Gastroesophageal sphincter (tissue), 4 donors: ENCODE results near the gene CD6. TPM values are rescaled to one million over a fixed set of nuclear protein-coding genes. Genes with fewer than 3 reads are reported as not detected.
"Not testable (repeated sequence)": the region's sequence is repeated elsewhere in the genome, so short reads cannot be mapped to it uniquely, and the experiment has no call there.

ENCODE experiments used
- ATAC-seq: fragments of 150-250 bp; one replicate; pipeline ENCODE4 v1.9.1; 2016; ENCODE audit warnings: mild to moderate bottlenecking, moderate library complexity
- H3K27ac ChIP-seq, 4 donors: fragments of 200-600 bp; sonication (generic) in 3 of 4; 1 replicate in 3 of 4; 2 replicates in 1 of 4; pipeline ENCODE4 v1.5.1; 2016 to 2019
- H3K27me3 ChIP-seq: fragments of 200-600 bp; sonication (generic); one replicate; pipeline ENCODE4 v1.5.1; 2019
- H3K36me3 ChIP-seq, 2 donors: fragments of 200-600 bp; sonication (generic); one replicate each; pipeline ENCODE4 v1.5.1; 2019; ENCODE audit warnings: control low read depth in 1 of 2
- H3K4me1 ChIP-seq, 3 donors: fragments of 200-600 bp; sonication (generic); 1 replicate in 2 of 3; 2 replicates in 1 of 3; pipeline ENCODE4 v1.5.1; 2016 to 2019; ENCODE audit warnings: control low read depth in 2 of 3
- H3K4me3 ChIP-seq, 2 donors: fragments of 200-600 bp; sonication (generic); one replicate each; pipeline ENCODE4 v1.5.1; 2019; ENCODE audit warnings: mild to moderate bottlenecking in 1 of 2, moderate library complexity in 1 of 2
- H3K9me3 ChIP-seq, 3 donors: fragments of 200-600 bp; sonication (generic); one replicate each; pipeline ENCODE4 v1.5.1; 2017 to 2019; ENCODE audit warnings: control low read depth in 2 of 3
- CTCF ChIP-seq, 4 experiments: fragments of 200-600 bp in 2 of 4; fragments of 450-650 bp in 2 of 4; sonication (generic) in 1 of 4; IDR thresholded peaks; one replicate each; pipeline ENCODE4 v1.5.1; 2017 to 2019; ENCODE audit warnings: antibody characterized with exemption in 4 of 4, mild to moderate bottlenecking in 2 of 4, moderate library complexity in 2 of 4
- EP300 ChIP-seq: sonication (generic); formaldehyde crosslinking; IDR thresholded peaks from one replicate; pipeline ENCODE4 v1.6.1; 2017; ENCODE audit warnings: antibody characterized with exemption, mild to moderate bottlenecking
- POLR2A ChIP-seq, 2 donors: fragments of 450-650 bp; IDR thresholded peaks; one replicate each; pipeline ENCODE4 v1.6.1; 2017; ENCODE audit warnings: antibody characterized with exemption in 2 of 2, mild to moderate bottlenecking in 2 of 2, moderate library complexity in 1 of 2
- POLR2AphosphoS5 ChIP-seq: sonication (generic); formaldehyde crosslinking; IDR thresholded peaks from one replicate; pipeline ENCODE4 v1.6.1; 2017; ENCODE audit warnings: antibody characterized with exemption
- WGBS, 2 donors: methylation state at CpG; one replicate each; pipeline ENCODE4 v1.1.5; 2018; ENCODE audit warnings: low coverage in 1 of 2; 5-methylcytosine and 5-hydroxymethylcytosine counted together
- total RNA-seq, 4 donors: library from RNA; depleted of rRNA; stranded (reverse); fragments of >200 nt; gene quantifications; one replicate each; pipeline ENCODE4 v1.1.0, GENCODE V29; 2016

CD6 gene
- total RNA-seq, 4 donors from 2014 or later, result 0.15 to 2.7 (median 0.35) TPM; not detected in 1

- Histone ChIP-seq H3K27me3 (no peaks in the 10 kb centered on the region), H3K4me1 (no peaks in the 10 kb centered on the region), H3K4me3 (no peak overlapping the region), H3K9me3 (no peaks in the 10 kb centered on the region), H3K36me3 (no peaks in the 10 kb centered on the region), H3K27ac (no peak overlapping the region)
- WGBS, 2 donors, result 88 to 97% methylated on average over 5 to 8 of the region's 14 CpGs
- ATAC-seq, result no peak
- TF ChIP-seq EP300 (no peak), CTCF (IDR thresholded peaks at IDR 0.05) (no peak), POLR2A (IDR thresholded peaks at IDR 0.05) (no peak)
Observed at GRCh38 chr11:61058583-61059259, 87.2 kb downstream of the CD6 start.

GRCh38 chr11:61059260-61059752, 87.8 kb downstream of the CD6 start:
- no peak for ATAC-seq
- 72 to 92% methylated on average over 6 to 8 of the region's 8 CpGs for WGBS, 2 donors

GRCh38 chr11:61061081-61061826, 89.8 kb downstream of the CD6 start:
- 63 to 74% methylated on average over 11 to 12 of the region's 13 CpGs for WGBS, 2 donors
- ATAC-seq, result no peak

More at GRCh38 chr11:61059260-61059752, 87.8 kb downstream of the CD6 start:
- Histone ChIP-seq H3K9me3 (no peaks in the 10 kb centered on the region), H3K4me3 (no peak overlapping the region), H3K27ac (no peak overlapping the region), H3K36me3 (no peaks in the 10 kb centered on the region), H3K27me3 (no peaks in the 10 kb centered on the region), H3K4me1 (no peaks in the 10 kb centered on the region)
- TF ChIP-seq POLR2AphosphoS5 (no peak), EP300 (no peak), POLR2A (IDR thresholded peaks at IDR 0.05) (no peak), CTCF (IDR thresholded peaks at IDR 0.05) (no peak)

GRCh38 chr11:61062181-61062930, 90.9 kb downstream of the CD6 start:
- no peak for ATAC-seq
- no peaks in the 10 kb centered on the region for H3K9me3 ChIP-seq
- no peaks in the 10 kb centered on the region for H3K36me3 ChIP-seq
- H3K27me3 ChIP-seq, result no peaks in the 10 kb centered on the region
- H3K4me1 ChIP-seq, result no peaks in the 10 kb centered on the region
- no peak for TF ChIP-seq CTCF (IDR thresholded peaks at IDR 0.05)
- no peak for TF ChIP-seq POLR2A (IDR thresholded peaks at IDR 0.05)
- TF ChIP-seq EP300, result no peak
- TF ChIP-seq POLR2AphosphoS5, result no peak
- 75 to 89% methylated on average over 4 to 9 of the region's 9 CpGs for WGBS, 2 donors
- no peak overlapping the region for H3K27ac ChIP-seq
- H3K4me3 ChIP-seq, result no peak overlapping the region

More at GRCh38 chr11:61061081-61061826, 89.8 kb downstream of the CD6 start:
- H3K36me3 ChIP-seq, result no peaks in the 10 kb centered on the region
- no peaks in the 10 kb centered on the region for H3K9me3 ChIP-seq
- no peak overlapping the region for H3K27ac ChIP-seq
- TF ChIP-seq CTCF (IDR thresholded peaks at IDR 0.05) (no peak), EP300 (no peak), POLR2AphosphoS5 (no peak), POLR2A (IDR thresholded peaks at IDR 0.05) (no peak)
- H3K27me3 ChIP-seq, result no peaks in the 10 kb centered on the region
- H3K4me3 ChIP-seq, result no peak overlapping the region
- no peaks in the 10 kb centered on the region for H3K4me1 ChIP-seq

GRCh38 chr11:61065236-61065635, 93.8 kb downstream of the CD6 start:
- H3K4me3 ChIP-seq, H3K4me1 ChIP-seq, H3K27me3 ChIP-seq, H3K27ac ChIP-seq, H3K9me3 ChIP-seq, H3K36me3 ChIP-seq, ATAC-seq: not testable (repeated sequence)
- WGBS, 2 donors, result 93 to 100% methylated on average over 3 to 7 of the region's 13 CpGs
